Putamen (tissue), 1 donor: Measurements from ENCODE around the gene MTARC1.
A peak's percentile ranks its signal among the peaks of the same experiment; 100 is the strongest.

Experiments used
- DNase-seq: peaks from one replicate; pipeline ENCODE4 v3.0.0-alpha.2; 2016; ENCODE audit warnings: low spot score

Gene MTARC1

DNA sequence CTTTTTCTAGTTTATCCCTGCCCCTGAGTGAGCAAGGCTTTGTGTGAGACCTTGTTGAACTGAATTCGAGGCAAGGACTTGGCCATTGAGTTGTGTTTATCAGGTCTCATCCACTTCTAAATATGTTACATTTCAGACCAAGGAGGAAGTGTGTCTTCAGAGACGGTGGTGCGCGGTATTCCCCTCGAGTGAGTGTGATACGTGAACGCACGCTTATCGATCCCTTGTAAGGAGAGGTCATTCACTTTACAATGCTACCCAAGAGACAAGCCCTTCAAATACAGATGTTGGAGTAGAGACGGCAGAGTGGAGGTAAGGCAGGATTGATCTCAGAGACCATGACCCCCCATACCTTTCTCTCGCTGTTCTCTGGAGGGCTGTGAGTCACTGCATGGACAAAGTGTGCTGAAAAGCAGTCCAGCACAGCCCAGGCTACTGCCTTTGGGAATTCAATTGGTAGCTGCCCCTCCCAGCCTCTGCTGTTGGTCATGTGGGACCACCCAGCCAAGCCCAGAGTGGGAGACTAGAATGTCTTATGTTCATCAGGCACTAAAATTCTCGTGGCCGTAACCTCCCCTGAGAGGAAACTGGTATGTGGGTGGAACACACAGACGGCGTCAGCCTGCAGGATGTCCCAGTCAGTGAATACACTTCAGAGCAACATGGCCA lies 16.3 kb upstream of the MTARC1 start:
- no peak for DNase-seq

DNA sequence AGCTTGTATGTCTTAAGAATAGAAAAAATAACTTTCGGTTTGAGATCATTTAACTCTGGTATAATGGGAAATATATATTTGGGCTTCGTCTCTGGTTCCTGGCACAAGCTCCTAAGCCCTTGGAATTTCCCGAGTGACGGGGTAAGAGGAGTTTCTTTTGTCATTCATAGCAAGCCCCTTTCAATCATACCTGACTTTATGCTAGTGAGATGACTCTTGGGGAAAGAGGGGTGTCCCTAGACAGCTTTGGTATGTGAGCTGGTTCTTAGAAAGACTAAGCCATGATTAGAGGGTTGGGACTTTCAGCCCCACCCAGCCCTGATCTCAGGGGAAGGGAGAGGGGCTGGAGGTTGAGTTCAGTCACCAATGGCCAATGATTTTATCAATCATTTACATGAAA lies 13.9 kb upstream of the MTARC1 start:
- DNase-seq: no peak

DNA sequence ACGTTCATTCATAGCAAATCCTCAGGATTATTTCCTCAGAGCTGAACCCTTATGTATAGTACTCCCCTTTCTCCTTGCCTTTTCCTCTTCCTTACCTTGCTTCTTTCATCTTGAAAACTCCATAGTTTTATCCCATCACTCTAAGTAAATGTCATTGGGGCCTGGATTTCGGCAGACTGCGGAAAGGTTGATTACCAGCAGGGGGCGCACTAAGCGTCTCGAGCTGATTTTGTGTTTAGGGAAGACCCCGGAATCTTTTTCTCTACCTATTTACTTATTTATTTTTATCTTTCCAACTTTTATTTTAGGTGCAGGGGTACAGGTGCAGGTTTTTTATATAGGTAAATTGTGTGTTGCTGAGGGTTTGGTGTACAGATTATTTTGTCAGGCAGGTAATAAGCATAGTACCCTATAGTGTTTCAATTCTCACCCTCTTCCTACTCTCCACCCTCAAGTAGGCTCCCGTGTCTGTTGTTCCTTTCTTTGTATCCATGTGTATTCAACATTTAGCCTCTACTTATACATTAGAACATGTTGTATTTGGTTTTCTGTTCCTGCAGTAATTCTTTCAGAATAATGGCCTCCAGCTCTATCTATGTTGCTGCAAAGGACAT lies 11.4 kb upstream of the MTARC1 start:
- peak; percentile 11 for DNase-seq

DNA sequence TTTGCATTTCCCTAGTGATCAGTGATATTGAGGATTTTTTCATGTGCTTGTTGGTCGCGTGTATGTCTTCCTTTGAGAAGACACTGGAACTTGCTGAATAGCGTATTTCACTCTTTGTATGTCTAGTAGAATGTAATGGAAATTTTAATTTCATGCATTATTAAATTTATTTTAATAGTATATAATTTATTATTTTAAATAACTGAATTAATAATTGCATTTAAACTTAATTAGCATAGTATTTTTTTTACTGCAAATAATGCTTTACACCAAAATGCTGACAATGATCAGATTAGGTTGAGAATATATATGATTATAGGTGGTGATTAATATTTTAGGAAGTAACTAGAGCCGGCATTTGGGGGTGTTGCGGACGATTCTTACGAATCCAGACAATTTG lies 10.5 kb upstream of the MTARC1 start:
- DNase-seq: no peak

DNA sequence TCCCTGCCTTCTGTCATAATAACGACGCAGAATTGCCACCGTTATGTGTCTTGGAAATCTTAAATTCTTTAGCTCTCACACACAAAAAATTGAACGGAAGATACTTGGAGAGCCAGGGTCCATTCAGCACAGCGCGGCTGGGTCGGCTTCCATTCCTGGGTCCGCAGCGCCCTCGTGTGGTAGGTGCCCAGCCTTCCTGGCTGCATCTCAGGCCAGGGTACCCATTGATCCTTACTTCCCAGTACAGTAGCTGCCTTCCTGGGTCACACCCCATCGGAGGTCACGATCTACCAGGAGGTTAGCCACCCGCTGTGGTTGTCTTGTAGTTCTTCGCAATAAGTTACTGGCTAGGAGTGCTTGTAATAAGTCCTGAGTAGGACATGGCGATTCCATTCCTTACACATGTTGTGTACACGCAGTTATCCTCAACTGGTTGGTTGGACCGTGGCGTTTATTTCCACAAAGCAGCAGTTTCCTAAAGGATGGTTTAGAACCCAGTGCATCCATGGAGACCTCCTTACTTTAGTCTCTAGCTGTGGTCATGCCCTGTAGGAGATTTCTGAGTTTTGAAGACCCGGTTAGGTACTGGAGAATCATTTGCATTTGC lies 9.9 kb upstream of the MTARC1 start:
- DNase-seq: peak; percentile 64

DNA sequence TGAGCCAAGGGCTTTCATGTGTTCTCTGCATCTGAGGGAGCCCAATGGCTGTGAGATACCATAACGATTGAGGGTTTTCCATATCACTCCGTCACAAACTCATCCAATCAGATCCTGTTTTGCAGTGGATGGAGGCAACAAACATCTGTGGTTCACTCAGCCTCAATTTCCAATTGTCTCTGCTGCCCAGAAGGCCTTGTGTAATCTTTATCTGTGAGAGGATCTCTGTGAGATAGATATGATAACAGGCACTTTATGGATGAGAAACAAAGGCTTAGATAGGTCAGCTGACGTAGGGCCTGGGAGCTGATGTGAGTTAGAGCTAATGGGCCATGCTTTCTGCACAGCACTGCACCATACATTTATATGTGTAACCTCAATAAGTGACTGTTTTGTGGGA lies 3.3 kb upstream of the MTARC1 start:
- DNase-seq: no peak

DNA sequence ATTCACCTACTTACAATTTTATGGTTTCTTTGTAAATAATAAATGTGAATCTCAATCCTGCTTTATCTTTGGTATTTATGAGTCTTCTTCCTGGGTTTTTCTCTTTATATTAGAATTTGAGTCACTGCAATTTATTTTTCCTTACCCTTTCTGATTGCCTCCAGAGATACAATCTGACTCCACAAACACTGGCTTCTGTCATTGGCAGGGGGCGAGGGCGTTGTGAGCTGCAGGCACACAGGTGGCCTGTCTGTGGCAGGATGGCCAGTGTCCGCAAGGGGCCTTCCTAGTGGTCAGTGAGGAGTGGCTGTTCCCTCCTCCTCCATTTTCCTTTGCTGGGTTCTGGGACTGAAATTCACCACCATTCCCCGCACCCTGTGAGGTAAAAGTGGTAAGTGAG lies 2.0 kb upstream of the MTARC1 start:
- DNase-seq: no peak

DNA sequence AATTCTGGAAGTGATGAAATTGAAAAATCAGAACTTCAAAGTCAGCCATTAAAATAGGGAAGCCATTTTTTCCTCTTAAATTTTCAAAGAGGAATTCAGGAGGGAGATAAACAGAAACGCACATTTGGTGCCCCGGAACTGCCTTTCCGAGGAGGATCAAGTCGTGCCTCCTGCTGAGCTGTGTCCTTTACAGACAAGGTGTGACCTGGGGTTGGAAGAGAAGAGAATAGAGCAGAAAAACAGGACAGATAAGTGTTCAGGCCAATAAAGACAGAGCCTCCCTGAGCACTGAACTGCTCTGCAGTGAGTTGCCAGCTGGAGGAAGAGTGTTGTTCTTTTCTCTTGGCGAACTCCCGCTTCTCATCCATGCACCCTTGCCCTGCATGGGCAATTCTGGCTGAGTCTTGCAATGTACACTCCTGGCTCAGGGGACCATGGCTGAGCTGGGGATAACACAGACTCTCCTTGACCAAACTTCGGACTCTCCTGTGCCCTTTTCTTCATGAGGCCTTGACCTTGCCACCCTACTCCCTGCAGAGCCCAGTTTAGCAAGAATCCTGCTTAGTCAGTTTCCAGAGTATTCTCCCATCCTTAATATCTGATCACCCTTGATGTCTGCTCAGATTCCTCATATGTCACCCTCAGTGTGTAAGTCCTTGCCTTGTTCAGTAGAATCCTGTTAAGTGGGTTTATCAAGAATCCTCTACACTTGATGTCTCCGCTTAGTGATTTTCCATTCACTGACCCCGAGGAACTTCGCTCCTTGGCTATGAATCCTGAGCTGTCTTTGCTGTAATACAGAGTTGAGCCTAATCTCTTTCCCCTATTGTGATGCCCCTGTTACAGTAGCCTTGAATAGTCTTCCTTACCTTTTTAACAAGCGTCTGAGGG lies 1.3 kb upstream of the MTARC1 start:
- no peak for DNase-seq

DNA sequence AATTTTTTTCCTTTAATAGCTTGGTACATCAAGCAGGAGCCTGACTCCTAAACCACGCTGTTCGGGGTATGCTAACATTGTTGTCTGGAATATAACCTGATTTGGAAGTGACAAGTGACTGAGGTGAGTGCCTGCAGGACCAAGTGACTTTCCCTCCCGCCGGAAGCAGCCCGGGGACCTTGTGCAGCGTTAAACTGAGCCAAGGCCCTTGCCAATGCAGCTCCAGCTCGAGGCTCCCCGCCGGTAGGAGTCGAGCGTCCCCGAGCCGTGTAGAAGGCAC lies 716 bp upstream of the MTARC1 start:
- DNase-seq: no peak

DNA sequence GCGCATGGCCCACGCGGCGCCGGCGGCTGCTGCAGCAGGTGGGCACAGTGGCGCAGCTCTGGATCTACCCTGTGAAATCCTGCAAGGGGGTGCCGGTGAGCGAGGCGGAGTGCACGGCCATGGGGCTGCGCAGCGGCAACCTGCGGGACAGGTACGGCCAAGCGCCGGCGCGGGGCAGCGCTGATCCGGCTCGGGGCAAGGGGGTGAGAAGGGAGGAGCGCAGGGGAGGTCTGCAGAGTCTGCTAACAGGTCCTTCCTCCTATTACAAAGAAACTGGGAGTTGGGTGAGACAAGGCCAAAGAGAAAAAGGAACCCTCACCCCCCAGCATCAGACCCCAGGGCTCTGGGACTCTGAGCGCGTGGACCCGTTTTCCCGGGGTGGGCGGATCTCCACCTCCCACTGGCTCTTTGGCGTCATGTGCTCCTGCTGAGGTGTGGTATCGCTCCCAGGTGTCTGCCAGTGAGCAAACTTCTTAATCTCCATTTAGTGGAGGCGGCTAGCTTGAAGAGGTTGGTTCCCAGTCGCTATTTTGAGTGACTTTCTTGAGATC lies 431 bp downstream of the MTARC1 start:
- peak; percentile 32 for DNase-seq

DNA sequence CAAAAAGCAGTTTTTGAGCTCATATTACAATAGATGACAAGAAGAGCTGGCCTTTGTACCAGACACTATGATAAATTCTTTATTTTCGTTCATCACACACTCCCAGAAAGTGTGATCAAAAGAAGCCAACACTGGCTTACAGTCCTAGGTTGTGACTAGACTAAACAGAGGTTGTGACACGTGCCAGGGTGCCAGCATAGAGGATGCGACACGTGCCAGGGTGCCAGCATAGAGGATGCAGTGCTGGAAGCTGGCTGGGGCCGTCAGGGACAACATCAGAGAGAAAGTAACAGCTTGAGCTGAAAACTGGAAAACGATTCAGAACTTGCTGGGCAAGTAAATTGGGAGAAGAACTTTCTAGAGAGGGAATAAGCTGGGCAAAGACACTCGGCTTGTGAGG lies 2.2 kb downstream of the MTARC1 start:
- DNase-seq: no peak

DNA sequence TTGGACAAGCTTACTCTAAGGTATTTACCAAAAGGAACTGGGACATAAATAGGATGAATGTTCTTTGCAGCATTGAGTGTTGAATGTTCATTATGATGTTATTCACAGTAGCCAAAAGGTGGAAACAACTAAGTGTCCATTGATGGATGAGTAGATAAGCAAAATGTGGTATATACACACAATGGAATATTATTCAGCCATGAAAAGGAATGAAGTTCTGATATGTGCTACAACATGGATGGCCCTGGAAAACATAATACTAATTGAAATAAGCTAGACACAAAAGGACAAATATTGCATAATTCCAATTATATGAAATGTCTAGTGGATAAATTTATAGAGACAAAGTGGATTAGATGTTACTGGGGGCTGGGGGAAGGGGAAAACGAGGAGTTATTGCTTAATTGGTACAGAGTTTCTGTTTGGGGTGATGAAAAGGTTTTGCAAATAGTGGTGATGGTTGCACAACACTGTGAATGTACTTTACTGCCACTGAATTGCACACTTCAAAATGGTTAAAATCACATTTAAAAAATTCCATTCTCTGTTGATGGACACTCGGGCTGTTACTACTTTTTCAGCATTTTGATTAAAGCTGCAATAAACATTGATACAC lies 2.9 kb downstream of the MTARC1 start:
- DNase-seq: no peak

DNA sequence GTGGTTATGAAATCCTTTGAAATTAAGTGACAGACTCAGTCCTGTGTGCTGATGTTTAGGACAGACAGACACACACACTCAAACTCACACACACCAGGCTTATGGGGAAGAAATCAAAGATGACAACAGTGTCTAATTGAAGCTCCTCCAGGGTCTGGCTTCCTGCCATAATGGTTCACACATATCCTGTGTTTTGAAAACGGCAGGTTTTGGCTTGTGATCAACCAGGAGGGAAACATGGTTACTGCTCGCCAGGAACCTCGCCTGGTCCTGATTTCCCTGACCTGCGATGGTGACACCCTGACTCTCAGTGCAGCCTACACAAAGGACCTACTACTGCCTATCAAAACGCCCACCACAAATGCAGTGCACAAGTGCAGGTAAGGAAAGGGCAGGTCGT lies 4.6 kb downstream of the MTARC1 start:
- no peak for DNase-seq

DNA sequence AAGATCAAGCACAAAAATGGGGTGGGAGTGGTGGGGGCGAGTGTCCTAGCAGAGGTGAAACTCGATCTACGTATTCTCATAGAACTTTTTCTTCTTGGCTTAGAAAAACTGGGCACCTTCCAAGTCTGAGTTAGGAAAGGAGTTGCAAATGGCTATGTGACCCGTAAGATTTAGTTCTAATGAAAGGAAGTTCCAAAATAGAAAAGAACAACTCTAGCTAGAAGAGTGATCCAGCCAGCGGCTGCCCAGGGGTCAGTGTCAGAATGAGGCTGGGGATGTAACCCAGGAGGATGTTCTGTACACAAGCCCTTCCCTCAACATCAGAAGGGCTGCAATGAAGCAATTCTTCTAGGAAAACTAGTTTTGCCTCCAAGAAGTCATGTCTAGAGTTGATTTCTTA lies 5.2 kb downstream of the MTARC1 start:
- DNase-seq: peak; percentile 6

DNA sequence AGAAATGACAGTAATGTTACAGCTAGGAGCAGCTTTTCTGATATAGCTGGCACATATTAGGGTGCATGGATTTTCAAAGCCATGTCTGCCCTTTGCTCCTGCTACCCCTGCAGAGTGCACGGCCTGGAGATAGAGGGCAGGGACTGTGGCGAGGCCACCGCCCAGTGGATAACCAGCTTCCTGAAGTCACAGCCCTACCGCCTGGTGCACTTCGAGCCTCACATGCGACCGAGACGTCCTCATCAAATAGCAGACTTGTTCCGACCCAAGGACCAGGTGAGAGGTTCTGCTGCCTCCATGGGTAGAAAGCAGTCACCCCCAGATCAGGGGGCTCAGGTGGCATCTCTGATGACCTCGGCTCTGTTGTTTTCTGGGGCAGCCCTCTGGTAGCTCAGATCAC lies 9.8 kb downstream of the MTARC1 start:
- DNase-seq: no peak

DNA sequence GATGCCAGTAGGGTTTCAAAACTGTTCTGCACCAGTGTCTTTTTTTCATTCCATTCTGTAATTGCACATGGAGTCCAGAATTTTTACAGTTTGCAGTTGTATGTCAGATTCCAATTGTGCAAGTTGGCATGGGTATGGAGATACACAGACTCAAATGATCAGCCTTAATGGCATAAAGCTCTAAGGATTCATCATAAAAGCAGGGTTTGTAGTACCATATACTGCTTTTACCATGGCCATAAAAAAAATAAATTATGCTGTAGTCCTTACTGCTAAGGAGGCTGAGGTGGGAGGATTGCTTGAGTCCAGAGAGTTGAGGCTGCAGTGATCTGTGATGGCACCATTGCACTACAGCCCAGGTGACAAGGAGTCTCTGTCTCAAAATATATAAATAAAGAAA lies 10.3 kb downstream of the MTARC1 start:
- DNase-seq: no peak

DNA sequence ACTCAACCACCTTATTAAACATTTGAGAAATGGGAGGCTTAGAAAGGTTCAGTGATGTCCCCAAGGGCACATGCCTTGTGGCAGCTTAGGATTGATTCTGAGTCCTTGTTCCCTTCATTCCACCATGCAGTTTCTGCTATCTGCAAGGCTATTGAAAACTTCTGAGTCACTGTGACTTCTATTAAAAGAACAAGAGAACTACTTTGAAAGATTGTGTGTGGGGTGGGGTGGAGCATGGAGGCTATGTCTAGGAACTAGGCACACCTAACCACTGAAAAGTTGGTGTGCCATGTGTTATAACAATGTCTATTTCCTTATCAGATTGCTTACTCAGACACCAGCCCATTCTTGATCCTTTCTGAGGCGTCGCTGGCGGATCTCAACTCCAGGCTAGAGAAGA lies 10.8 kb downstream of the MTARC1 start:
- DNase-seq: no peak

DNA sequence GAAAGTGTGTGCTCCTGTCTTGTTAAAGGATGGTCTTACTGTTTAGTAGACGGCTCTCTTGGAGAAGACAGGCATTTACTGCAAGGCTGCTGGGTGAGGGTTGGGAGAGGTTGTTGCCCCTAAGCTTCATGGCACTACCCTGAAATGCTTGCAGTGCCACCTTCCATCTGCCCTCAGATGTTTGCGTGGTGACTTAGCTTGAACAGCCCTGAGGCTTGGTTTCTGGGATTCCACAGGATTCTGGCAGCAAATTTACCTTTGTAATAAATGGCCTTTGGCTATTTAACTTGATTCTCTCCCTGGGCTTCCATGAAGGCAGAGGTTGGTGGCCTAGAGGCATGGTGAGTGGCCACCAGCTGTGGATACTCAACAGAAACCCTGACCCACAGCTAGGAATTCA lies 11.6 kb downstream of the MTARC1 start:
- no peak for DNase-seq

DNA sequence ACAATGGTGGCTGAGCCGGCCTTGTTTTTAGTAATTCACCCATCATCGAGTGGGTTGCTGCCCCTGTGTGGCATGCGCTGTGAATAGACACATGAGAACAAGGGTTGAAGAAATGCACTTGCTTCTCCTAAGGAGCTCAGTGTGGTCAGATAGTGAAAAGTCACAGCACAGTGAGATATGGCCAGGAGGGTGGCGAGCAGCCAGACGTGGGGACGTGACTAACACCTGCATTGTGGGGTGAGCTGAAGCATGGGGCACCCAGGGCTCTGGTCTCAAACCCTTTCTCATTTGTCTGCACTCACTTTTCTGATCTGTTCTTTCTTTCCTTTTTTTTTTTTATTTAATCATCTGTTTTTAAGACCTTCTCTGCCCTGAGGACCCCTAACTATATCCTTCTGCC lies 13.5 kb downstream of the MTARC1 start:
- DNase-seq: no peak

DNA sequence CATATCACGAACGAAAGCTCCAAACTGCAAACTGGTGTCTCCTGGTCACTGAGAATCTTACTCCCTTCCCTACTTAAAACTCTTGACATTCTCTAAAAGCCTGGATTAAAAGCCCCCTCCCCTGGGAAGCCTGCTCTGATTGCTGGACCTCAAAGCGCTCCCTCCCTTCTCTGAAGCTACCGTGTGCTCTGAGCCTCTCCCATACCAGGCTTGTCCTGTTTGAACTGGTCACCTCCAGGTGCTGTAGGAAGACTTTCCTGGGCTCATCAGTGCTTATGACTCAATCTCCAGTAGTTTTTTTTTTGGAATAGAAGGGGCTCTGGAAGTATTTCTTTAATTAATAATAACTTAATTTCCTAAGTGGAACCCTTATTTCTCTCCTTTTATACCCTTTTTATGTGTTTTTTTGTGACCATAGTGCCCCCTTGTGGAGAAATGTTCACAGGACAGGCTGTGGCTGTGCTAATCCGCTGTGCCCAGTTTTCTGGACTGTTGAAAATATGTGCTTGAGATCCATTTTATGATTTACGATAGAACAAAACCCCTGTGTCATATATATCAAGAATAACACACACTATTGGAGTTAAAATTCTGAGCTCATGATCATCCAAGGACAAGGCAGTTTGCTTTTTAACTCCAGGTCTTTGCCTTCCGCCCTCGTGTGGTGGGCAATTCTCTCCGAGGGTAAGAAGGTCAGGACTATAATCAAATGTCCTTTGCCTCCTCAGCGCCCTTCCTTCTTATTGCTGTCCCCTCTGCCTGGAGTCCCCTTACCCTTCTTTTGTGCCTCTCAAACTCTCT lies 16.9 kb downstream of the MTARC1 start:
- peak; percentile 17 for DNase-seq

DNA sequence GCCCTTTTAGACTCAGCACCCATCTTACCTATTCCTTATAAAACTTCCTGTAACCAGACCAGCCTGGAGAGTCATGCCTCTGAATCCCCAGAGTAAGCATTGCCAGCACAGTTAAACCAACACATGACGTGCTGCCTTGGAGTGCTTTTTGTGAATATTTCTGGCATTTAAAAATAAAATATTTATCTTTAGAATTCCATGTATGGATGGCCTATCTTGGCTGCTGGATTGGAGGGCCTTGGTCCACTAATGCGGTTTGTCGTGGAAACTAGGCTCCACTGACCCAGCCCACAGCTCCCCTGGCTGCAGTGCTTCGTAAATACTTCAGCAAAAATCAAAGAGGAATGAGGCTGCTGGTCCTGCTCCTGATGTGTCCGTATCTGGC lies 17.5 kb downstream of the MTARC1 start:
- DNase-seq: no peak

DNA sequence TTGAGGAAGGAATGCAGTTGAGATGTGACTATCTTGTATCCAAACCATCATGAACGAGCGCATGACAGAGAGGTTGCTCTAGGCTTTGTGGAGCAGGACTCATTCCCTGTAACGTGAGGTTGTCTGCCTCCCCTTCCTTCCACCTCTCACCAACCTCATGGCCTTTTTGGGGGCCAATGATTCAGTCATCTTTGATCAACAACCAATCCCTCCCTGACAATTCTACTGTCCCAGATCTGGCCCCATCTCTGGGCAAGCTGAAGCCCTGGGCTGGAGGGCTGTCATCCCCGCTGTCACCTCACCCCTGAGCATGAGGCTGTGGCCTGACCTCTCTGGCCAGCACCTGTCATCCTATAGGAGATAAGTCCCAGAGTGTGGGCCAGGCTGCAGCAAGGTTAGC lies 19.7 kb downstream of the MTARC1 start:
- DNase-seq: no peak
